Skin epidermis (tissue), 12 donors: ENCODE results near the gene LNX2.

Experiments
- H3K27ac ChIP-seq, 21 experiments: fragments of 200-600 bp; sonication (generic) in 11 of 21; one replicate each; pipeline ENCODE4 v1.5.0; 2020; ENCODE audit warnings: mild to moderate bottlenecking in 3 of 21, inconsistent platforms in 2 of 21, moderate library complexity in 2 of 21
- H3K4me3 ChIP-seq, 7 experiments: fragments of 200-600 bp; sonication (generic) in 2 of 7; one replicate each; pipeline ENCODE4 v1.5.0; 2020; ENCODE audit warnings: inconsistent platforms in 2 of 7, mild to moderate bottlenecking in 2 of 7, moderate library complexity in 1 of 7

The LNX2 gene

GRCh38 chr13:27528908-27529307, 91.4 kb downstream of the LNX2 start:
- Histone ChIP-seq H3K4me3 (no peak overlapping the region), H3K27ac (no peak overlapping the region)

GRCh38 chr13:27526516-27526915, 93.8 kb downstream of the LNX2 start:
- Histone ChIP-seq H3K4me3 (no peak overlapping the region), H3K27ac (no peak overlapping the region)

DNA sequence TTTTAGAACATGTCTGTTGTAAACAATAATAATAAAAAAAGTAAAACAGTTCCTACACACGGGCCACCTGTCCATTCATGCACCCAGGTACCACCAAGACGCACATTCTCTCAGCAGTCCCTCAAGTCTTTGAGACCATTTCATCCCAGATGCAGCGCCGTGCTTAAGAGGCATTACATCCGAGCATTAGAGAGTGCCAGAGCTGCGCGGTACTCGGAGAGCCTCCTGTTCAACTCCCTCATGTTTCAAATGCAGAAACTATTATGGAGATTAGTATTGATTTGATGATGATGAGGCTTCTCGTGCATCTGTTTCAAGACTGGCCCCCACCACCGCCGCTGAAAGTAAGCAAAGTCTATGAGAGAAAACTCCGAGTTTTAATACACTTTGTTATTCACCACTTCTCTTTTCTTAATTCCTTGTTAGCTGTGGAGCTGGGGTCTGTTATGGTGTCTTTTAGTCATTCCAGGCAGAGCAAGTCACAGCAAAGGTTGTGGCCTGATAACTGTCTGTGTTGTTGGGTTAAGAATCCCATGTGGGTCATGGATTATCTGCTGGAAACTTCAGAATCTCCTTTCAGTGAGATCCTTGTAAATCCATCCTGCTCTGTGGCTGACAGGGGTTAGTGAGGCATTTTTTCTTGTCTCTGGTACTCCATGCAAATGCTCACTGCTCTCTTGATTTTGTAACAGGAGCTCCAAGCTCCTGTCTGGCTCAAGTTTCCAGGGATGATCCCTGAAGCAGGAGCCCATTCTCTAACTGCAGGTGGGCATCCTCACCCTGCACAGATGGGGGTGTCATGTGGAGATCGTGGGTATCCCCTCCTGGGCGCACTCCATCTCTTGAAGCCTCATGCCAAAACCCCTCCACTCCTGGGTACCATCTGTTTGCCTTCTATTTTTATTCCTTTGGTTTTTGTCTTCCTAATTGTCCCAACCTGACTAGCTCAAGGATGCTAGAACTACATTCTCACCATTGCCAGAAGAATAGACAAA, 95.1 kb downstream of the LNX2 start:
- Histone ChIP-seq H3K4me3 (no peak overlapping the region), H3K27ac (no peak overlapping the region)

- H3K4me3 ChIP-seq: no peak overlapping the region
- H3K27ac ChIP-seq: peak overlapping the region in 1 of 21 experiments; percentile 3
These were observed 96.8 kb downstream of the LNX2 start for GRCh38 chr13:27523346-27524073.

DNA sequence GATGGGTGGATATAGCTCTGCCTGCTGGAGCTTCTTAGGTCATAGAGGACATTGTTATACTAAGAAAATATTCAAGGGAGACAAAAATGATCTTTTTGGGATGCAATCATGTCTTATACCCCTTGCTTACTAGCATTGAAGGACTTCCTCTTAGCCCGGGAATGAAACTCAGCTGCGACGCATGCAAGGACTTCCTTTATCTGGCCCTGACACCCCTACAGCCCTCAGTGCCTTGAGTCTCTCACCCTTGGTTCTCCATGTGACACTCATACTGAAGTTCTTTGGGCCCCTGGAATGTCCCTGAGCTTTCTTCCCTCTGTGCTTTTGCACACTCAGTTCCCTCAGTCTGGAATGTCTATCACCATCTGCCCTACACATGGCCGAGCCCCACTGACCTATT, 97.5 kb downstream of the LNX2 start:
- peak overlapping the region in 1 of 21 experiments; percentile 3 for H3K27ac ChIP-seq

GRCh38 chr13:27516103-27516502, 104.2 kb downstream of the LNX2 start:
- no peak overlapping the region for H3K27ac ChIP-seq
- no peak overlapping the region for H3K4me3 ChIP-seq

More for the DNA sequence above, 97.5 kb downstream of the LNX2 start:
- H3K4me3 ChIP-seq: no peak overlapping the region

- Histone ChIP-seq H3K27ac (no peak overlapping the region), H3K4me3 (no peak overlapping the region)
These were observed 110.2 kb downstream of the LNX2 start for GRCh38 chr13:27510082-27510481.

DNA sequence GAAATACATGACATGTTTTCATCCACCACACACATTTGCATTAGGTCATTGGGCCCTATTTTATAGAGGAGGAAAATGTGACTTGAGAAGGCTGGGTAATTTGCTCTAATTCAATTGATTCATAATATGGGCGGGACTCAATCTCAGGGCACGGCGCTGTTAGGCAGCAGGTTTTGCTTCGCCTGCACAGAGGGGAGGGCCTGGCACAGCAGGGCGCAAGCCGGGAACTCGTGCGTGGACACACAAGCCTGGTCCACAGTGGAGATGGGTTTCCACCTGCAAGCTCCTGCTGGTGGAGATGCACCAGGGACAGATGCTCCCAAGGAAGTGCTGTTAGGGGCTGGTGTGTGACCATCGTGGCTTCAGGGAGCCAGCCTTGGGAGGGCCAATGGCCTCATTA, 111.5 kb downstream of the LNX2 start:
- Histone ChIP-seq H3K27ac (no peak overlapping the region), H3K4me3 (no peak overlapping the region)

DNA sequence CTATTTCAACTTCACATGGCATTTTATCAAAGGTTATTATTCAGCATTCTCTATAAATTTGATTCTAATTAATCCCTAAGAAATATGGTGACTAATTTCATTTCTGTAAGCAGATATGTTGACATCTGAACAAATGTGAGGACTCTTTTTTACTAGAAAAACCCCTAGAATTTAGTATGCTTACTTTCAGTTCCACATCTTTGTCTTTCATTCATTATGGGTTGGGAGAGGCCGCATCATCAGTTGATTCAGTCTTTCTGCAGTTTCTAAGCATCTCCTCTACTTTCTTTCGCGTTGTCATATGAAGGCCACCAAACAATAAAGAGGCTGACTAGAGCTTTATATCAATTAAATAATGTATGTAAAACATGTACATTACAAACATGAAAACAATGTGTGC, 114.5 kb downstream of the LNX2 start:
- H3K27ac ChIP-seq: no peak overlapping the region
- no peak overlapping the region for H3K4me3 ChIP-seq

- Histone ChIP-seq H3K4me3 (no peak overlapping the region), H3K27ac (no peak overlapping the region)
These were observed 115.5 kb downstream of the LNX2 start for GRCh38 chr13:27504868-27505194.

DNA sequence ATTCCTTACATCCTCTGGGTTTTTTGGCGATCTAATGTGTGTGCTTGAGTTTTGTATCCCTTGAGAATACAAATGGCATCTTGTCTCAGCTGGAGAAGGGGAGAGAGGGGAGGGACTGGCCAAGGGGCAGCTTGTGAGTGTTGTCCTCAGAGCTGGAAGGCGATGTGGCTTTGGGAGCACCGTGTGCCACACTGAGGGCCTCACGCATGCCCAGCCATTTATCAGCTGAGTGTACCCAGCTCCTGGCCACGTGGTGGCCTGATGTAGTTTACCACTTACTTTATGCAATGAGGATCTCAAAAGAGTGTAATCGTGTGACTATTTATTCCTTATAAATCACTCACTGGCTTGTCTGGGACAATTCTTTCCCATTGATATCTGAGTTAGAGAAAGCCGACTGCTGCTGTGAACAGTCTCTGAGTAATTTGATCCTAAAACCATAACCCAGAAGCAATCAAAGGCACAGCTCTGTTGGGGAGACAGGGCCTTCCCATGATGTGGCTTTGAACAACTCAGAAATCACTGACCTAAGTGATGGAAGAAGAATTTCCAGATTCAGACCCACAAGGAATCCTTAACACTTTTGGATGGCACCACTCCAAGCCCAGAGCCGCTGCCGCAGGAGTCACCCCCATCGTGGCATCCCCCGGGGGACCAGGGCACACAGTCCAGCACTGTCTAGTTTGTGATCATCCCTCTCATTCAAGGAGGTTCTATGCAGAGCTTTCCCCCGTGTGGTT, 116.0 kb downstream of the LNX2 start:
- Histone ChIP-seq H3K4me3 (no peak overlapping the region), H3K27ac (no peak overlapping the region)

DNA sequence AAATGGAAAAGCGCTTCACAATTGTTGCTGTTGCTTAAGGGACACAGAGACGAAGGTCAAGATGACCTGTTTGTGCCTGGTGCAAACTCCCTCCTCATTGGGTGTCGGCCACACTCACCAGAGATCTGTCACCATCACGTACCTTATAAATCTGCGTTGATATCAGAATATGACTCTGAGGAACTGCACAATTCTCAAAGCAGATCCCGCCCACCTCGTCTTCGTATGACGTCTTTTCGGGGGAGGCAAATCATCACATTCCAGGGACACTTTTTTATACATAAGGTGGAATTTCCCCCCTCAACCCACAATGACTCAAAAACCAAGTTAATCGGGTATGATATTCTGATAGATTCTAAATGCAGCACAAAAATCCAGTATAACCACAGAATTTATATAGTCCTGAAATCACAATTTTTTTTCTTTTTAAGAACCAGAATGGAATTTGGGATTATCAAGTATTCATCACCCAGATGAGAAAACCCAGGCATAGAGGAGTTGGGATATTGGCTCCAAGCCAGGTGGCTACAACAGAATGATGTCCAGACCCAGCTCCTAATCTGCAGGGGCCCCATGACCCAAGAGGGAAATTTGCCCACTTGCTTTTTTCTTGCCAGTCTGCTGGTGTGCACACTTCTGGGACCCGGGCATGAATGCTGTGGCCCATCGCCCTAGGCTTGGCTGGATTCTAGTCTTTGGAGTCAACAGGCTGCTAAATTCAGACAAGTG, 119.4 kb downstream of the LNX2 start:
- Histone ChIP-seq H3K27ac (no peak overlapping the region), H3K4me3 (no peak overlapping the region)

- no peak overlapping the region for H3K27ac ChIP-seq
- H3K4me3 ChIP-seq: no peak overlapping the region
These were observed 122.6 kb downstream of the LNX2 start for GRCh38 chr13:27497563-27498230.

DNA sequence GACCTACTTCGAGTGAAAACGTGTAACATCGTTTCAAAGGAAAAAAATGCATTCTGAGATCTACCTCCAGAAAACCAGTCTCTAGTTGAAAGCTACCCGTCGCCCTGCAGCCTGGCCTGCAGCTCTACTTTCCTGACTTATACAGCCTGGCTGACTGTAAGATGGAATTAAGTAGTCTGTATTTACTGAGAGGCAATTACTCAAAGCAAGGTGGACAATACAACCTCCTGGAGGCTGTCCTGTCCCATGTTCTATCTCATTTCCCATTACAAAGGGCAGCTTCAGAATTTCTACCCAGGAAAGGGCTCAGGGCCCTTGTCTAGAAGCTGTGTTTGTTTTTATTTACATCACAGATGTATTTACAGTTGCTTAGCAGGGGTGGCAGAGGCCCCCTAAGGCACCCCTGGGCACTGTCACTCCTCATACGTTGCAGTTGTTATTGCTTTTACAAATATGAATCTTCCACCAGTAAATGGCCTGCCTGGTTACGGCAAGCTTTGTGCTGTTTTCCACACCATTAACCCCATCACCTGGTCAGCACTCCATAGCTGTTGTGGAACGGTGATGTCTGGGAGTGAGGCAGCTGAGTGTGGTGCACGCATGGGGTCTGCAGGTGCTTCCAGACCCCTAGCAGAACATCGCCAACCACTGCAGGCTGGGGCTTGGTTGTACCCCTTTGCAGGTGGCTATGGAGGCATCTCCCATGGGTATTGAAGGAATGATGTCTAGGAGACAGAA, 123.6 kb downstream of the LNX2 start:
- Histone ChIP-seq H3K27ac (no peak overlapping the region), H3K4me3 (no peak overlapping the region)

GRCh38 chr13:27496006-27496405, 124.3 kb downstream of the LNX2 start:
- Histone ChIP-seq H3K4me3 (no peak overlapping the region), H3K27ac (no peak overlapping the region)
